Measurements from ENCODE around the gene MRC2.

Gene MRC2

DNA sequence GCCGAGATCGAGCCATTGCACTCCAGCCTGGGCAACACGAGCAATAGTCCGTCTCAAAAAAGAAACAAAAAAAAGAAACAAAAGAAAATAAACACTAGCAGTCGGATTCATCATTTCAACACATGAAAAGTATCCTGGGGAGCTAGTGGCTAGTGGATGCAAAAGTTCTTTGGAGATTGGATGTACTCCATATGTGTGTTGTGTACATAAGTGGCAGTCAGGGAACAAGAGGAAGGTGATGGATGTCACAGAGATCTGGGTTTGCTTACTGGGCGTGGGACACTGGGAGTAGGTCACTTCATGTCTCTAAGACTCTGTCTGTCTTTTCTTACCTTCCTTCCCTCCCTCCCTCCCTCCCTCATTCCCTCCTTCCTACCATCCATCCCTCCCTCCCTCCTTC, 35.4 kb downstream of the MRC2 start:
- DNase-seq: no peak

DNA sequence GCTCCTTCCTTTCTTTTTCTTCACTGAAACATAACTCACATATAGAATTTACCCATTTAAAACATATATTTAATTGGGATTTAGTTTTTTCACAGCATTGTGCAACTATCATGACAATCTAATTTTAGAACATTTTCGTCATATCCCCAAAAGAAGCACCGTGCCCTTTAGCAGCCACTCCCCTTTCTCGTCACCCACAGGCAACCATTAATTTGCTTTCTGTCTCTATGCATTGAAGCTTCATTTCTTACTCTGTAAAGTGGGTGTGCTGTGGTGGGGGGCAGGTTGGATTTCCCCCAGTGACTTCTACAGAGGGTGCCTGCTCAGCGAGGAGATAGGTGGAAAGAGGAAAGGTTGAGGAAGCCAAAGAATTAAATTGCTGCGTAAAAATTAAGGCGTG, 35.8 kb downstream of the MRC2 start:
- no peak for DNase-seq

DNA sequence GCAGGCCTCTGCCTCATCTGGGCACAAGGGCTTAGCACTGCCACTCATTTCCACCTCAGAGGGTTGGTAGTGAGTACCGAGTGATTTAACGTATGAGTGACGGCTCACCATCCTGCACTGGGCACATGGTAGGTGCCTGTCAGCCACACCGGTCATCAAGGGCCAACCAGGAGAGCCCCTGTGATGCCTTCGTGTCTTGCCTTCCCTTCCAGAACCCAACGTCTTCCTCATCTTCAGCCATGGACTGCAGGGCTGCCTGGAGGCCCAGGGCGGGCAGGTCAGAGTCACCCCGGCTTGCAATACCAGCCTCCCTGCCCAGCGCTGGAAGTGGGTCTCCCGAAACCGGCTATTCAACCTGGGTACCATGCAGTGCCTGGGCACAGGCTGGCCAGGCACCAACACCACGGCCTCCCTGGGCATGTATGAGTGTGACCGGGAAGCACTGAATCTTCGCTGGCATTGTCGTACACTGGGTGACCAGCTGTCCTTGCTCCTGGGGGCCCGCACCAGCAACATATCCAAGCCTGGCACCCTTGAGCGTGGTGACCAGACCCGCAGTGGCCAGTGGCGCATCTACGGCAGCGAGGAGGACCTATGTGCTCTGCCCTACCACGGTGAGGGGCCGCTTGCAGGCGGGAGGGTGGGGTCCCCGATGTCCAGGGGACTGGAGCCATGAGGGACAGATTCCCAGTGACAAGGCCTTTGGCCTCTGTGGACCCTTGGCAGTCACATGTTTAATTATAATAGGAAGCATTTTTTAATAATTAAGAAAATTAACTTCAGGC, 37.1 kb downstream of the MRC2 start:
- no peak for DNase-seq

DNA sequence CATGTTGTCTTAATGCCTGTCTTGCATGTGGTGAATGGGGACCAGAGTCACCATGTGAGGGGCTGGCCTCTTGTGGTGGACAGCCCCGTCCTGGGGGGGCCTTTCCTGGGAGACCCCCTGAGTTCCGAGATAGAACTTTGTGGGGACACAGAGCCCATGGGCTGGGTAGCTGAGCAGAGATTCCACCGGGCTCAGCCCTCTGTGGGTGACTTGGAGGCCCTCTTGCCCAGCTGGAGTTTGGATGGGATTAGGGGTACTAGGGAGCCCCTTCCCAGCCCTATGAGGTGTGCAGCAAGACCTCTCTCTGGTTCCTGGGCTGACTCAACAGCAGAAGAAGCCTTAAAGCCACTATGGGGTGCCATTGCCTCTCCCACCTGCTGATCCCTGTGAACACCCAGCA, 38.1 kb downstream of the MRC2 start:
- no peak for DNase-seq

DNA sequence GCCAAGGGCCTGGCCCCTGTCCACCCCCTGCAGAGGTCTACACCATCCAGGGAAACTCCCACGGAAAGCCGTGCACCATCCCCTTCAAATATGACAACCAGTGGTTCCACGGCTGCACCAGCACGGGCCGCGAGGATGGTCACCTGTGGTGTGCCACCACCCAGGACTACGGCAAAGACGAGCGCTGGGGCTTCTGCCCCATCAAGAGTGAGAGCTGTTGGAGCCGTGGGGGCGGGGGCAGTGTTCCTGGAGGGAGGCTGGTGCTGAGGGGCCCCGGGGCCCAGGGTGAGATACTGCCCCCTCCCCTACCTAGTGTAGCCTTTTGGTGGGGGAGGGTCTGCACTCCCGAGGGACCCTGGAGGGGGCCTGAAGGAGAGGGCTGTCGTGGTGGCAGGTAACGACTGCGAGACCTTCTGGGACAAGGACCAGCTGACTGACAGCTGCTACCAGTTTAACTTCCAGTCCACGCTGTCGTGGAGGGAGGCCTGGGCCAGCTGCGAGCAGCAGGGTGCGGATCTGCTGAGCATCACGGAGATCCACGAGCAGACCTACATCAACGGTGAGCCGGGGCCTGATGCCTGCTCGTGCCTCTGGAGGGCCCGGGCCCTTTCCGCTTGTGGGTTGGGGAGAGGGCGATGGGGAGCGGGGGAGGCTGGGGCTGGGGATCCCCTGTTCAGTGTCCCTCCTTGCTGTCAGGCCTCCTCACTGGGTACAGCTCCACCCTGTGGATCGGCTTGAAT, 38.8 kb downstream of the MRC2 start:
- no peak for DNase-seq

DNA sequence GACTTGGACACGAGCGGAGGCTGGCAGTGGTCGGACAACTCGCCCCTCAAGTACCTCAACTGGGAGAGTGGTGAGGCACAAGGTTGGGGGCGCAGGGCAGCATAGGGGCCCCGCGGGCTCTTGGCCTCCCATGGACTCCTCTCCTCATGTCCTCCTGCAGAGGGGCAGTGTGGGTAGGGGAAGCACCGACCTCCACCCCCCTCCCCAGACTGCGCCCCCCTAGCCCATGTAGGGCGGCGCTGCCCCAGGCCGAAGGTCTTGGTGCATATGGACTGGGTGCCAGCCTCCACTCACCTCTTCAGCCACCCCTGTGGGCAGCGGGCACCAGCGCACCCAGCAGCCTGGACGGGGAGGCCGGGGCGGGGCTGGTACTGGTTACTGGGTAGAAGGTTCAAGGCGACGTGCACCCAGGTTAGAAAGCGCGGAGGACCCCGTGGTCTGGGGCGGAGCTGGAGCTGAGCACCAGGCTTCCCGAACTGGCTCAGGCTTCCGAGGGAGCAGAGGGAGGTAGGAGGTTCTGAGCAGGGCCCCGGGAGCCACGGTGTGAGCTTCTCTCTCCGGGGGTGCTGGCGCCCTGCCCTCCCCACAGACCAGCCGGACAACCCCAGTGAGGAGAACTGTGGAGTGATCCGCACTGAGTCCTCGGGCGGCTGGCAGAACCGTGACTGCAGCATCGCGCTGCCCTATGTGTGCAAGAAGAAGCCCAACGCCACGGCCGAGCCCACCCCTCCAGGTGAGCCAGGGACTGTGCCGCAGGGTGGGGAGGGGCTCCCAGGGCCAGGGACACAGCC, 39.5 kb downstream of the MRC2 start:
- DNase-seq: no peak

DNA sequence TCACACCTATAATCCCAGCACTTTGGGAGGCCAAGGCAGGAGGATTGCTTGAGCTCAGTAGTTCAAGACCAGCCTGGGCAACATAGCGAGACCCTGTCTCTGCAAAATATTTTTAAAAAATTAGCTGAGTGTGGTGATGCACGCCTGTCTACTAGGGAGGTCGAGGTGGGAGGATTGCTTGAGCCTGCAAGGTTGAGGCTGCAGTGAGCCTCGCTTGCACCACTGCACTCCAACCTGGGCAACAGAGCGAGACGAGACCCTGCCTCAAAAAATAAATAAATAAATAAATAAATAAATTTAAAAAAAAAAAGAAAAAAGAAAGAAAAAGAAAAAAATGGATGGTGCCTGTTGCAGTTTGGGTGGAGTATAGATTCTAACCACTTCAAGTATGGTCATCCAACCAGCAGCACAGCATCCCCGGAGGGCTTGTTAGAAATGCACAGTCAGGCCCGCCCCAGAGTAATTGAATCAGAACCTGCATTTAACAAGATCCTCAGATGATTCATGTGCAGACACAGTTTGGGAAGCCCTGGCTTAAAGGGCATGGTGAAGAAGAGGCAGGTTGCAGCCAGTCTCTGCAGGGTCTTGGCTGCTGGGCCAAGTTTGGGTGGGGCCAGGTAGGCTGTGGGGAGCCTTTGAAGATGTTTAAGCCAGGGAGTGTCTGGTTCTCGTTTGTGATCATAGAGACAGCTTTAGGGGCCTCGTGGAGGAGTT, 40.8 kb downstream of the MRC2 start:
- DNase-seq: no peak

DNA sequence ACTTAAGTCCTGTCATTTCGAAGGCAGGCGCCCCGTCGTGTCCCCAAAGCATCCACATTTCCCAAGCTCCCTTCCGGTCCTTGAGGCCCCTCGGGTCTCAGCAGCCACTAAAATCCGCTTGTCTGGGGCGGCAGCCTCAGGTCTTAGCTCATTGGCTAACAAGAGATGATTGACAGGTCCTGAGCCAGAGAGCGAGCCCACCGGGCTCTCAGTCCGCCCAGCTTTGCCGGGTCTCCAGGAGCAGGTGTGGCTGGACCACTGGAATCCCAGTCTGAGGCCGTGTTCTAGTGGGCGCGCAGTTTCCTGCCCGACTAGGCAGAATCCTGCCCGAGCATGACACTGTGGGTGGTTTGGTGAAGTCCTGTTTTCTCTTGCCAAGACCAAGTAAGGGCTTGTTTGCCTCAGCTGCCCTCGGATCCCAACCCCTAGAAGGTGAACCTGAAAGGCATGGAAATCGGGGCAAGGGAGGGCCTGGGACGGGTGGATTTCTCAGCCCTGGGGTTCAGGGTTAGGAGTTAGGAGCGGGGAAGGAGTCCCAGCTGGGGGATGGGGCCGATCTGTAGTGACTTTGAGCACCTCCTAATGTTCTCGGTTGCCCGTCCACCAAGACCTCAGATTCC, 42.8 kb downstream of the MRC2 start:
- DNase-seq: no peak

DNA sequence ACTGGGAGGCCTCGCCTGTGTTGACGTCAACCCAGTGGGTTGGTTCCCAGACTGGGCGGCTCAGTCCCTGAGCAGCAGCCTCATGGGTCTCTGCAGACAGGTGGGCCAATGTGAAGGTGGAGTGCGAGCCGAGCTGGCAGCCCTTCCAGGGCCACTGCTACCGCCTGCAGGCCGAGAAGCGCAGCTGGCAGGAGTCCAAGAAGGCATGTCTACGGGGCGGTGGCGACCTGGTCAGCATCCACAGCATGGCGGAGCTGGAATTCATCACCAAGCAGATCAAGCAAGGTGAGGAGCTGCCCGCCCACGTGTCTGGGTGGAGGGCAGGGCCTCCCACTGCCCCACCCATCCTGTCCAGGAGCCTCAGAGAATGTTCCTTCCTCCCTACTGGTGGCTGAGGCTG, 44.1 kb downstream of the MRC2 start:
- no peak for DNase-seq

DNA sequence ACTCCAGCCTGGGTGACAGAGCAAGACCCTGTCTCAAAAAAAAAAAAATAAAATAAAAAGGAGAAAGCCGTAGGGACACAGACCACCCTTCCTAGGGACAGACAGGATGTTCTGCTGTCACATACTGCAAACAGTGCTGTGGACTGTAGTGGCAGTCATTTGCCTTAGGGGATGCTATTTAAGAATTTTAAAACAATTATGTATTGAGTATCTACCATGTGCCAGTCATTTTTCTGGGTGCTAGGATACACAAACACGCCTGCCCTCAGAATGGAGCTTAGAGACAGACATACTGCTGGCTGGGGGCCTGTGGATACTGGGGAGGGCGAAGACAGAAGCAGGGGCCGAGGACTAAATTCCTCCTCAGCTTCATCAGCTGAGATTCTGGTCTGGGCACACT, 45.5 kb downstream of the MRC2 start:
- no peak for DNase-seq

DNA sequence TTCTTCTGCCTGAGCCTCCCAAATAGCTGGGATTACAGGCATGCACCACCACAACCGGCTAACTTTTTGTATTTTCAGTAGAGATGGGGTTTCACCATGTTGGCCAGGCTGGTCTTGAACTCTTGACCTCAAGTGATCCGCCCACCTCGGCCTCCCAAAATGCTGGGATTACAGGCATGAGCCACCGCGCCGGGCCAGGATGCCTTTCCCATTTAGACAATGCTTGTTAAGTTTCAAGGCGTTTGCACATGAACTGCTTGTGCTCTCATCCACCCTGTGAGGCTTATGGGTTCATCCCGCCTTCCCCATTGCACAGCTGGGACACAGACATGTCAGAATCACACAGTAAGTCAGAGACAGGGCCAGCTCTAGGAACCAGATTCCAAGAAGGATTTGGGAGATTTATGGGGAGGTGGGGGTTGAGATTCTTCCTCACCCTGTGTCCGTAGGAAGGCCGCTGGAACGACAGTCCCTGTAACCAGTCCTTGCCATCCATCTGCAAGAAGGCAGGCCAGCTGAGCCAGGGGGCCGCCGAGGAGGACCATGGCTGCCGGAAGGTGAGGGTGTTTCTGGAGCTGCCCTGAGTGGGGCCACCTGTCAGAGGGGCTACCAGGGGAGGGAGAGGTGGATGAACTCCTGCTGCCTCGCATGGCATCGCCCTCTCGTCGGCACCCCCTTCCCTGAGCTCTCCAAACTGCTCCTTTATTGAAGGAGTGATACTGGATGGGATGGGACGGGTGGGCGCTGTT, 46.3 kb downstream of the MRC2 start:
- no peak for DNase-seq

DNA sequence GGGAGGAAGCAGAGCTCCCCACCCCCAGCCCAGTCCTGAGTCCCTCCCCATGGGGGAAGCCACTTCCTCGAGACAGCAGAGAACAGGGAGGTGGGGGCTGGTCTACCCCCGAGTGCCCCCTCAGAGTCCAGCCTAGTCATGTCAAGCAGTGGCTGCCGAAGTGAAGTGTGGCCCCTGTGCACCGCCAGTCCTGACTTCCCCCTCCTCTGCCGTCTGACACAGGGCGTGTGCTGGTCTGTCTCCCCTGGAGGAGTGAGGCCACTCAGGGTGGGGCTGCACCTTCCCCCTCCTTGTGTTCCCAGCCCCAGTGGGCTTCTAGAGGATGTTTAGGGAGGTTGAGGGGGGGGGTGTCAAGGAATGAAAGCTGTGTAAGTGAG, 46.9 kb downstream of the MRC2 start:
- no peak for DNase-seq

DNA sequence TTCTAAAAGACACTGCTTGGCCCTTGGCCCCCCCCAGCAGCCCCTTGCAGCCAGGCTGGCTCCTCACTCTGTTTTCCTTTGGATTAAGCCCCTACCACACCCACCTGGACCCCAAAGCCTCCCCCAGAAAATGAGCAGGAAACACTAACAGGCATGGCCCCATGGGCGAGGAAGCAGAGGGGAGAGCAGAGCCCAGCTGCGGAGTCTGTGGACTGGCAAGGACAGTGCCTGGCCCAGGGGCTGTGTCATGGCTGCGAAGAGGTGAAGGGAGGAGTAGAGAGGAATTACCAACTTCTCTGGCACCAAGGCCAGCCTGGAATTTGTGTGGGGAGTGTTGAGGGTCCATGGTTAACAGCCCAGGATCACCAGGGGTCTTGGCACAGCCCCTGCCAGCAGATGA, 47.4 kb downstream of the MRC2 start:
- DNase-seq: no peak

DNA sequence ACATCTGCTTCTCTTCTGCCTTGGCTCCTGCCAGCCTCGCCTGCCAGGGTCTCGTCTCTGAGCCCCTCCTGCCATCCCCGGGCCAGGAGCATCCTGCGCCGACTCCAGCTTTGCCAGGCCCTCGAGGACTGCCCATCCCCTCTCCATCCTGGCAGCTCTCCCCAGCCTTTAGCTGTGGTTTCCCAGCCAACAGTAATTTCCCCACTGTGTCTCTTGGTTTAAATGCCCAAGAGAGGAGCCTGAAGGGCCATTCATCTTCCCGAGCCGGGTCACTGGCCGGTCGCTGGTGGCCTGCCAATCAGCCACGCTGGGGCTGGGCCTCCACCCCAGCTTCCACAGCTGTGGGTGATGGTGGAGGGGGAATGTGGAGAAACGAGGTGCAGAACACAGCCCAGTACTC, 47.8 kb downstream of the MRC2 start:
- no peak for DNase-seq

DNA sequence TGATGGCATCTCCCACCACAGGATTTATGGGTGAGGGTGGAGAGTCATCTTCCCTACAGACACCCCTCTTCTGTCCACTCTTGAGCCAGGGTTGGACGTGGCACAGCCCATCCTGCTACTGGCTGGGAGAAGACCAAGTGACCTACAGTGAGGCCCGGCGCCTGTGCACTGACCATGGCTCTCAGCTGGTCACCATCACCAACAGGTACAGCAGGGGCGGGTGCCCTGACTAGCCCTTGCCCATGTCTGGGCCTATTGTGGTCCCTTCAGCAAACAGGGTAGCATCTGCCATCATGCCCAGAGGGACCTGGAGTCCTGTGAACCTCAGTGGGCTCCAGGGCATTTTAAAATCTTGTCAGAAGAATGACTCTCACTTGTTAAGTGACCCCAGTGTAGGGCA, 48.2 kb downstream of the MRC2 start:
- no peak for DNase-seq

DNA sequence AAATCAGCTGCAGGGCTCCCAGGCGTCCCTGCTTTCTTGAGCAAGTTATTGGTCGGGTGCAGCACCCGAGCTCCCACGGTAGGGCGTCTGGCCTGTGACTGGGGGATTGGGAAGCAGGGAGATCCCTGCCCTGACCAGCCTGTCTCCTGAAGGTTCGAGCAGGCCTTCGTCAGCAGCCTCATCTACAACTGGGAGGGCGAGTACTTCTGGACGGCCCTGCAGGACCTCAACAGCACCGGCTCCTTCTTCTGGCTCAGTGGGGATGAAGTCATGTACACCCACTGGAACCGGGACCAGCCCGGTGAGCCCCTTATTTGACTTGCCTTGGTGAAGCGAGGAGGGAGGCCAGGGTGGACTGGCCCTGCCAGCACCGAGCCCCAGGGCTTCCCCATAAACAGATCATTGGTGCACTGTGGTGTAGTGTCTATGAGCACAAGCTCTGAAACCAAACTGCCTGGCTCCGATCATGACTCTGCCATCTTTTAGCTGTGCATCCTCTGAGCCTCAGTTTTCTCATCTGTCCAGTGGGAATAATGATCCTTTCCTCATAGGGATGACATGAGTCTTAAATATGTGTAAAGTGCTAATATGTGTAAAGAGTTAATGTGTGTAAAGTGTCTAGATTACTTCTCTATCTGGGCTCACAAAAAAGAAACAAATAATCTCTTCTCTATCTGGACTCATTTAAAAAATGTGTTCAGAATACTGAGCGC, 48.9 kb downstream of the MRC2 start:
- no peak for DNase-seq

DNA sequence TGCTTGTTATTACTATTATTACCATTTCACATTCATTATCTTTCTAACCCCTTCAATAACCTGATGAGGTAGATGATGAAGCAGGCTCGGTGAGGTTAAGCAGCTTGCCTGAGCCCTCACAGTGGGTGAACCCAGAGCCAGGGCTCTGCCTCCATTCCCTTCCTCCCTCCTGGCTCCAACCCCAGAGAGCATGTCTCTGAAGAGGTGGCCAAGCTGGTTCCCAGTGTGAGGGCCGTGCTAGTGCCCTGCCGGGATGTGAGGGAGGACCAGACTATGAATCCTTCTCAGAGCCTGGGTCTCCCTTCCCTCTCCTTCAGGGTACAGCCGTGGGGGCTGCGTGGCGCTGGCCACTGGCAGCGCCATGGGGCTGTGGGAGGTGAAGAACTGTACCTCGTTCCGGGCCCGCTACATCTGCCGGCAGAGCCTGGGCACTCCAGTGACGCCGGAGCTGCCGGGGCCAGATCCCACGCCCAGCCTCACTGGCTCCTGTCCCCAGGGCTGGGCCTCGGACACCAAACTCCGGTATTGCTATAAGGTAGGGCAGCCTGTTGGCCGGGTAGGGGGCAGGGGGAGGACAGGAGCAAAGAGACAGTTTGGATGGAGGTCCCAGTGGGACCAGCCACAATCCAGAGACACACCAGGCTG, 49.6 kb downstream of the MRC2 start:
- DNase-seq: no peak

DNA sequence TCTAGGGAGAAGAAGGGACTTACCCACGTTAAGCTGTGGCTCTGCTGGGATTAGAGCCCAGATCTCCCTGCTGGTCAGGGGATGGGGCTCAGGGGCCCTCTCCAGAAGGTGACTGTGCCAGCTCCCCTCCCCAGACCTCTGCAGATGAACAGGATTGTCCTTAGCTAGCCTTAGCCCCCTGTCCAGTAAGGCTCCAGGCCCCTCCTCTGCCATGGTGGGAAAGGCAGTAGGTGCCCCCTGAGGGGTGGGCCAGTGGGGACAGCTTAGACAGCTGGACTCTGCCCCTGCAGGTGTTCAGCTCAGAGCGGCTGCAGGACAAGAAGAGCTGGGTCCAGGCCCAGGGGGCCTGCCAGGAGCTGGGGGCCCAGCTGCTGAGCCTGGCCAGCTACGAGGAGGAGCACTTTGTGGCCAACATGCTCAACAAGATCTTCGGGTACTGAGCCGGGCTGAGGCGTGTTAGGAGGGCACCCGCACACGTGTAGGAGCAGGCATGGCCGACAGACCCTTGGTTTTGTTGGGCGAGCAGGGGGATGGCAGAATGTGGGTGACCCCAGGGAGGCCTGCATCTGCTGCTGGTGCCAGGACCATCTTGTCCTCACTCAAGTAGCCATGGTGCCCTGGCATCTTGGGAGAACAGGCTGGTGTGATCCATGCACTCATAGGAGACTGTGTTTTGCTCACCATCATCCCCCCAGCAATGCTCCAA, 50.9 kb downstream of the MRC2 start:
- no peak for DNase-seq

DNA sequence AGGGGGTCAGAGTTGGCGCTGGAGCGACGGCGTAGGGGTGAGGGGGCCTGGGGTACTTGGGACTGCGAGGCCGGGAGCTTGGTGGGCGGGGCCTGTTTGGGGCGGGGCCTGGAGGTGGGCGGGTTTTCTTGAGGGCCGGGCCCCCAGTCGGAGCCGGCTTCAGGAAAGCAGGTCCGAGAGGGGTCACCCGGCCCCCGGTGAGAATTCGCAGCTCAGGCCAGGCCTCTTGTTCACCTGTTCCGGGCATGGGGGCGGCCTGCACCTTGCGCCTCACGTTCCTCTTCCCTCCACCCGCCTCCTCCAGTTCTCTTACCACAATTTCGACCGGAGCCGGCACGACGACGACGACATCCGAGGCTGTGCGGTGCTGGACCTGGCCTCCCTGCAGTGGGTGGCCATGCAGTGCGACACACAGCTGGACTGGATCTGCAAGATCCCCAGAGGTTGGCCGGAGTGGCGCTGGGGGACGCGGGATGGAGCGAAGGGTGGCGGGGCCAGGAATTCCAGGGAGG, 52.5 kb downstream of the MRC2 start:
- no peak for DNase-seq

DNA sequence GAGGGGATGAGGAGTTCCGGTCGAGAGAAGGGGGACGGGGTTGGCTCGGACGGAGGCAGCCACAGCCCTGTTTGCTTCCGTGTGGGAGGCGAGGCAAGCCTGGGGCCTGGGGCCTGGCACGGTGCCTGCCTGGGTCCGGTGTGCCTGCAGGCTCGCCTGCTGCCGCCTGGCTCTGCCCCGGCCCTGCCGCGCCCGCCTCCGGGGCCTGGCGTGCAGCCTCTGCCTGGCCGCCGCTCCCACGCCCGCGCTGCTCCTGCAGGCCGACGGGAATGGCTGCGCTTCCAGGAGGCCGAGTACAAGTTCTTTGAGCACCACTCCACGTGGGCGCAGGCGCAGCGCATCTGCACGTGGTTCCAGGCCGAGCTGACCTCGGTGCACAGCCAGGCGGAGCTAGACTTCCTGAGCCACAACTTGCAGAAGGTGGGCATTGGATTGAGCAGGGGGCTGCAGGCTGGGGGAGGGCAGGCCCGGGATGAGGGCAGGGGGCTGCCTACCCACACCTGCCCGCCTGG, 53.1 kb downstream of the MRC2 start:
- DNase-seq: no peak
